Posterior vena cava (tissue), 2 donors: ENCODE measurements around the gene PDE4C. TPM values are rescaled to one million over a fixed set of nuclear protein-coding genes. Genes with fewer than 3 reads are reported as not detected.
A peak's percentile ranks its signal among the peaks of the same experiment; 100 is the strongest.

Experiments
- DNase-seq: peaks from one replicate; pipeline ENCODE4 v3.0.0-alpha.2; 2020; ENCODE audit warnings: low spot score
- intact Hi-C, 2 donors: fragments of 100-400 bp; cut with DNase I; formaldehyde crosslinking; loops; one replicate each; pipeline versions ENCODE4 v1.14.1 to v1.14.2; 2022 to 2023
- total RNA-seq, 2 donors: library from RNA; stranded (reverse); fragmentation: NEBNext Ultra II Directional; extraction: Animal tissue kit (Norgen Biotek cat#: 25700); gene quantifications; one replicate each; pipeline ENCODE4 v1.2.1, GENCODE V29; 2021
- donor health status: DM: yes; HTN: yes; CAD: no.
- donor health status: DM: yes; HTN: yes; CAD: no.

Gene PDE4C
- total RNA-seq, 2 donors from 2014 or later = 0.90 to 1.1 TPM

GRCh38 chr19:18204394-18205199, 21.6 kb downstream of the PDE4C start:
- intact Hi-C loops = loop anchor here in 1 of 2 donors (10.0 kb wide), 1 partner anchor 50 kb away; a partner anchor contains a TSS
- DNase-seq = no peak

GRCh38 chr19:18203863-18204393, 22.3 kb downstream of the PDE4C start, which contains the start of gene RAB3A:
Gene RAB3A, minus strand, starts transcription at chr19:18204042. Its CDS starts 1,302 bp downstream, at chr19:18202740.
- peak; percentile 100 for DNase-seq
- intact Hi-C loops = loop anchor here in 1 of 2 donors (10.0 kb wide), 1 partner anchor 51 kb away; a partner anchor contains a TSS

- intact Hi-C loops = loop anchor here in 1 of 2 donors (10.0 kb wide), 1 partner anchor 51 kb away; a partner anchor contains a TSS
- peak; percentile 88 for DNase-seq
Observed at GRCh38 chr19:18203408-18203862, 22.8 kb downstream of the PDE4C start.

GRCh38 chr19:18202778-18203407, 23.3 kb downstream of the PDE4C start:
- intact Hi-C loops = loop anchor here in 1 of 2 donors (10.0 kb wide), 1 partner anchor 52 kb away; a partner anchor contains a TSS
- DNase-seq = peak; percentile 85

- intact Hi-C loops = loop anchor here in 1 of 2 donors (10.0 kb wide), 1 partner anchor 52 kb away; a partner anchor contains a TSS
- no peak for DNase-seq
Observed at GRCh38 chr19:18202397-18202777, 23.9 kb downstream of the PDE4C start.

GRCh38 chr19:18198374-18198773, 27.9 kb downstream of the PDE4C start:
- intact Hi-C loops = loop anchor here in 1 of 2 donors (5.0 kb wide), 1 partner anchor 129 kb away; no protein-coding TSS in a partner anchor
- DNase-seq = no peak

- intact Hi-C loops = loop anchor here in 1 of 2 donors (5.0 kb wide), 1 partner anchor 129 kb away; no protein-coding TSS in a partner anchor
- no peak for DNase-seq
Observed at GRCh38 chr19:18197941-18198340, 28.3 kb downstream of the PDE4C start.

- intact Hi-C loops = loop anchor here in 1 of 2 donors (5.0 kb wide), 1 partner anchor 130 kb away; no protein-coding TSS in a partner anchor
- DNase-seq = no peak
Observed at GRCh38 chr19:18197306-18197705, 28.9 kb downstream of the PDE4C start.

GRCh38 chr19:18196511-18196845, 29.8 kb downstream of the PDE4C start:
- DNase-seq = no peak
- intact Hi-C loops = loop anchor here in 1 of 2 donors (5.0 kb wide), 1 partner anchor 131 kb away; no protein-coding TSS in a partner anchor

GRCh38 chr19:18194554-18195238, 31.5 kb downstream of the PDE4C start:
- intact Hi-C loops = loop anchor here in 1 of 2 donors (5.0 kb wide), 1 partner anchor 133 kb away; no protein-coding TSS in a partner anchor
- DNase-seq = peak; percentile 84

GRCh38 chr19:18194181-18194530, 32.1 kb downstream of the PDE4C start:
- intact Hi-C loops = no loop called here
- DNase-seq = no peak

- intact Hi-C loops = no loop called here
Observed at GRCh38 chr19:18193388-18194180, 32.7 kb downstream of the PDE4C start.

GRCh38 chr19:18192673-18193387, 33.4 kb downstream of the PDE4C start, which contains the start of gene MPV17L2:
Gene MPV17L2, plus strand, starts transcription at chr19:18193218. Its CDS starts 64 bp downstream, at chr19:18193282.
- peak; percentile 100 for DNase-seq
- intact Hi-C loops = no loop called here

More at GRCh38 chr19:18193388-18194180, 32.7 kb downstream of the PDE4C start:
- DNase-seq = no peak

GRCh38 chr19:18191640-18192062, 34.6 kb downstream of the PDE4C start:
- intact Hi-C loops = no loop called here
- DNase-seq = no peak

- intact Hi-C loops = no loop called here
- DNase-seq = no peak
Observed at GRCh38 chr19:18190278-18190677, 36.0 kb downstream of the PDE4C start.

- no peak for DNase-seq
- intact Hi-C loops = no loop called here
Observed at GRCh38 chr19:18185538-18185937, 40.7 kb downstream of the PDE4C start.

- DNase-seq = no peak
- intact Hi-C loops = no loop called here
Observed at GRCh38 chr19:18183529-18183928, 42.7 kb downstream of the PDE4C start.

GRCh38 chr19:18179957-18180356, 46.3 kb downstream of the PDE4C start:
- intact Hi-C loops = no loop called here
- no peak for DNase-seq
